HL-60/S4 (cell line): ENCODE results near the gene HUWE1.

Source experiments
- in situ Hi-C: fragments of 300-500 bp; cut with MboI; formaldehyde crosslinking; loops from 2 replicates; pipeline ENCODE4 v1.14.3; 2022; ENCODE audit warnings: low sequenced_read_pairs

The HUWE1 gene

GRCh38 chrX:53622431-53622830 lies 64.1 kb downstream of the HUWE1 start:
- in situ Hi-C loops, result no loop called here

GRCh38 chrX:53621418-53621986 lies 65.0 kb downstream of the HUWE1 start:
- in situ Hi-C loops, result no loop called here

GRCh38 chrX:53616946-53617345 lies 69.6 kb downstream of the HUWE1 start:
- in situ Hi-C loops, result no loop called here

- in situ Hi-C loops, result no loop called here
Observed at GRCh38 chrX:53606456-53606855, 80.1 kb downstream of the HUWE1 start.

GRCh38 chrX:53605004-53605403 lies 81.5 kb downstream of the HUWE1 start:
- in situ Hi-C loops, result no loop called here

GRCh38 chrX:53599781-53600396 lies 86.6 kb downstream of the HUWE1 start:
- in situ Hi-C loops, result no loop called here

- in situ Hi-C loops, result no loop called here
Observed at GRCh38 chrX:53598169-53598568, 88.3 kb downstream of the HUWE1 start.

GRCh38 chrX:53595266-53595810 lies 91.2 kb downstream of the HUWE1 start:
- in situ Hi-C loops, result no loop called here

- in situ Hi-C loops, result no loop called here
Observed at GRCh38 chrX:53594354-53594753, 92.2 kb downstream of the HUWE1 start.

GRCh38 chrX:53587795-53588420 lies 98.6 kb downstream of the HUWE1 start:
- in situ Hi-C loops, result no loop called here

- in situ Hi-C loops, result no loop called here
Observed at GRCh38 chrX:53584891-53585290, 101.6 kb downstream of the HUWE1 start.

GRCh38 chrX:53583571-53583970 lies 102.9 kb downstream of the HUWE1 start:
- in situ Hi-C loops, result no loop called here

GRCh38 chrX:53580742-53581504 lies 105.6 kb downstream of the HUWE1 start:
- in situ Hi-C loops, result no loop called here

GRCh38 chrX:53571494-53571893 lies 115.0 kb downstream of the HUWE1 start:
- in situ Hi-C loops, result no loop called here

- in situ Hi-C loops, result no loop called here
Observed at GRCh38 chrX:53563324-53563723, 123.2 kb downstream of the HUWE1 start.

- in situ Hi-C loops, result no loop called here
Observed at GRCh38 chrX:53561912-53562311, 124.6 kb downstream of the HUWE1 start.

GRCh38 chrX:53558646-53559045 lies 127.9 kb downstream of the HUWE1 start:
- in situ Hi-C loops, result no loop called here

GRCh38 chrX:53556868-53557267 lies 129.7 kb downstream of the HUWE1 start:
- in situ Hi-C loops, result no loop called here

GRCh38 chrX:53550756-53551463 lies 135.6 kb downstream of the HUWE1 start:
- in situ Hi-C loops, result no loop called here

GRCh38 chrX:53547668-53548067 lies 138.9 kb downstream of the HUWE1 start:
- in situ Hi-C loops, result no loop called here

- in situ Hi-C loops, result no loop called here
Observed at GRCh38 chrX:53544936-53545335, 141.6 kb downstream of the HUWE1 start.
